Endothelial cell of umbilical vein (primary cell): ENCODE results near the gene LCNL1. TPM values are rescaled to one million over a fixed set of nuclear protein-coding genes. Genes with fewer than 3 reads are reported as not detected.

Experiments
- BruUV-seq: library from RNA; stranded (reverse); fragments of 400-500 nt; replicated peaks from 2 replicates; lab custom pipeline; 2021; lab: Mats Ljungman, UMichigan
- CTCF ChIA-PET: fragments of 300-600, 350-600 bp; sonication (Branson Sonifier 250); formaldehyde crosslinking; loops from one replicate; lab custom pipeline; 2021; ENCODE audit warnings: antibody characterized with exemption, inconsistent platforms; lab: Charles Lee
- POLR2A ChIA-PET: fragments of 300-600, 350-600 bp; sonication (Branson Sonifier 250); formaldehyde crosslinking; loops from one replicate; lab custom pipeline; 2021; ENCODE audit warnings: antibody characterized with exemption, inconsistent platforms; lab: Charles Lee
- DNase-seq: peaks from one replicate; pipeline ENCODE4 v3.0.0-alpha.2; 2011; ENCODE audit warnings: low read depth, low spot score
- FAIRE-seq: peaks from 2 replicates; lab custom pipeline; 2011; peaks lifted over from hg19 to GRCh38; lab: Jason Lieb, UNC
- H2AFZ ChIP-seq: 2 replicates; pipeline ENCODE4 v1.6.0; 2012; ENCODE audit warnings: low read depth, low read length, control low read depth, inconsistent platforms
- H3K27ac ChIP-seq: 2 replicates; pipeline ENCODE4 v1.5.1; 2011; ENCODE audit warnings: low read depth, mild to moderate bottlenecking, control low read depth, low read length, moderate library complexity; ENCODE audit not compliant: insufficient read depth
- H3K27me3 ChIP-seq, 2 experiments: 2 replicates each; pipeline versions ENCODE4 v1.6.0 to v1.6.1; 2011; ENCODE audit warnings: low read length in 2 of 2, mixed read lengths in 1 of 2; ENCODE audit not compliant: control insufficient read depth in 2 of 2, insufficient read depth in 2 of 2
- H3K36me3 ChIP-seq, 2 experiments: 2 replicates in 1 of 2; 3 replicates in 1 of 2; pipeline ENCODE4 v1.5.1; 2011; ENCODE audit warnings: low read length in 2 of 2, mild to moderate bottlenecking in 1 of 2, moderate library complexity in 1 of 2; ENCODE audit not compliant: control insufficient read depth in 2 of 2, insufficient read depth in 2 of 2; ENCODE audit errors: extremely low read depth in 1 of 2
- H3K4me1 ChIP-seq: 3 replicates; pipeline ENCODE4 v1.5.1; 2011; ENCODE audit warnings: mild to moderate bottlenecking, low read length; ENCODE audit not compliant: control insufficient read depth, insufficient read depth; ENCODE audit errors: extremely low read depth
- H3K4me2 ChIP-seq: 2 replicates; pipeline ENCODE4 v1.6.1; 2011; ENCODE audit warnings: low read length, control low read depth, mixed read lengths; ENCODE audit not compliant: insufficient read depth
- H3K4me3 ChIP-seq, 3 experiments: fragments of 200-600 bp in 1 of 3; sonication (generic), shearing (Covaris generic) in 1 of 3; replicated peaks in 1 of 3; 2 replicates each; pipeline ENCODE4 v1.5.1; 2011 to 2016; ENCODE audit warnings: control low read depth in 3 of 3, low read length in 3 of 3, mild to moderate bottlenecking in 2 of 3, inconsistent platforms in 1 of 3, low read depth in 1 of 3, moderate library complexity in 1 of 3; ENCODE audit not compliant: insufficient read depth in 1 of 3
- H3K79me2 ChIP-seq: 2 replicates; pipeline ENCODE4 v1.6.0; 2012; ENCODE audit warnings: low read length, inconsistent platforms; ENCODE audit not compliant: control insufficient read depth, insufficient read depth
- H3K9ac ChIP-seq: replicated peaks from 2 replicates; pipeline ENCODE3; 2011; ENCODE audit warnings: low read length, control low read depth; ENCODE audit not compliant: insufficient read depth; ENCODE audit errors: extremely low read depth
- H3K9me1 ChIP-seq: replicated peaks from 3 replicates; pipeline ENCODE4 v1.6.0; 2011; ENCODE audit warnings: mild to moderate bottlenecking, low read length; ENCODE audit not compliant: control insufficient read depth, insufficient read depth; ENCODE audit errors: extremely low read depth
- H3K9me3 ChIP-seq: replicated peaks from 2 replicates; pipeline ENCODE4 v1.5.1; 2012; ENCODE audit warnings: low read length, inconsistent platforms; ENCODE audit not compliant: control insufficient read depth, insufficient read depth
- H4K20me1 ChIP-seq: replicated peaks from 2 replicates; pipeline ENCODE3; 2011; ENCODE audit warnings: mild to moderate bottlenecking, low read length; ENCODE audit not compliant: control insufficient read depth, insufficient read depth; ENCODE audit errors: extremely low read depth
- EZH2 ChIP-seq: IDR thresholded peaks from 2 replicates; pipeline ENCODE4 v1.6.1; 2012; ENCODE audit warnings: borderline replicate concordance, low read depth, mild to moderate bottlenecking, moderate library complexity, low read length, inconsistent platforms; ENCODE audit not compliant: severe bottlenecking
- FOS ChIP-seq: IDR thresholded peaks from 2 replicates; pipeline ENCODE4 v1.6.1; 2011; ENCODE audit warnings: mild to moderate bottlenecking, low read length, moderate library complexity, borderline replicate concordance; ENCODE audit not compliant: insufficient read depth
- JUN ChIP-seq: IDR thresholded peaks from 2 replicates; pipeline ENCODE4 v1.6.1; 2011; ENCODE audit warnings: borderline replicate concordance, low read depth; ENCODE audit not compliant: insufficient read length, insufficient read depth
- MYC ChIP-seq: IDR thresholded peaks from one replicate; pipeline ENCODE4 v1.6.1; 2011; ENCODE audit warnings: mild to moderate bottlenecking, low read depth, low read length
- POLR2A ChIP-seq: IDR thresholded peaks from 2 replicates; pipeline ENCODE4 v1.6.1; 2012; ENCODE audit warnings: low read depth, mild to moderate bottlenecking, control low read depth, low read length
- POLR2AphosphoS5 ChIP-seq: IDR thresholded peaks from 2 replicates; pipeline ENCODE4 v1.6.1; 2012; ENCODE audit warnings: low read depth, mild to moderate bottlenecking, control low read depth, low read length, moderate library complexity; ENCODE audit not compliant: insufficient read depth
- dilution Hi-C: fragments of 300-500 bp; cut with MboI; formaldehyde crosslinking; loops from one replicate; pipeline ENCODE4 v1.15.0; 2019; ENCODE audit warnings: low sequenced_read_pairs; ENCODE audit not compliant: extremely low pct_ligation_motif_present
- intact Hi-C: fragments of 100-400 bp; cut with micrococcal nuclease; formaldehyde crosslinking; loops from one replicate; pipeline ENCODE4 v1.10.0; 2022
- polyA plus RNA-seq, 4 experiments: library from polyadenylated mRNA; depleted of rRNA in 3 of 4; stranded (reverse) in 3 of 4; unstranded in 1 of 4; fragments of >200 nt; gene quantifications; 2 replicates each; pipeline versions ENCODE4 v1.2.1 to v1.2.3, GENCODE V29; 2011 to 2012; ENCODE audit warnings: missing spikeins in 1 of 4
- total RNA-seq: library from RNA; stranded (reverse); gene quantifications from 2 replicates; pipeline ENCODE4 v1.2.3, GENCODE V29; 2021
- TF ChIP-seq, protein P1 (sequence below): IDR thresholded peaks from 2 replicates; pipeline ENCODE4 v1.6.1; 2011; ENCODE audit not compliant: insufficient read depth, insufficient read length

LCNL1 gene
- total and polyA plus RNA-seq, 2 donors (not counting 3 experiments of a cell fraction or from before 2014, with no cell fraction given), result not detected

- Histone ChIP-seq H3K4me2 (no peak overlapping the region), H2AFZ (no peak overlapping the region), H3K79me2 (peaks cover 25% of the 10 kb centered on the region), H3K27ac (no peak overlapping the region), H3K4me1 (peaks cover 5% of the 10 kb centered on the region), H3K9me3 (no peaks in the 10 kb centered on the region), H3K9me1 (no peaks in the 10 kb centered on the region), H3K4me3 (no peak overlapping the region), H4K20me1 (no peaks in the 10 kb centered on the region), H3K36me3 (peaks cover 2 to 12% of the 10 kb centered on the region in 2 experiments), H3K27me3 (no peaks in the 10 kb centered on the region), H3K9ac (no peak overlapping the region)
- intact Hi-C loops, result loop anchor here (5.0 kb wide), 1 partner anchor 46 kb away; the partner anchor contains the start of gene PAXX
- TF ChIP-seq EZH2, result no peak
- no peak for TF ChIP-seq POLR2A
- no peak for TF ChIP-seq POLR2AphosphoS5
- TF ChIP-seq JUN, result no peak
- TF ChIP-seq, protein P1, sequence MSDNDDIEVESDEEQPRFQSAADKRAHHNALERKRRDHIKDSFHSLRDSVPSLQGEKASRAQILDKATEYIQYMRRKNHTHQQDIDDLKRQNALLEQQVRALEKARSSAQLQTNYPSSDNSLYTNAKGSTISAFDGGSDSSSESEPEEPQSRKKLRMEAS, result no peak
- TF ChIP-seq FOS, result no peak
- no peak for TF ChIP-seq MYC
- CTCF ChIA-PET, result interaction anchor here (0.8 to 2.4 kb wide), 3 partner anchors 83 to 100 kb away, joined by 3 to 111 read pairs (median 10); partner anchors contain the start of gene NPDC1
- dilution Hi-C loops, result loop anchor here (25.0 kb wide), 1 partner anchor 134 kb away; the partner anchor contains the start of gene RABL6
- FAIRE-seq, result no peak
- POLR2A ChIA-PET, result no interaction called here
- no peak for DNase-seq
- no TSS peak for BruUV-seq
These were observed 36.4 kb upstream of the LCNL1 start for GRCh38 chr9:136946228-136947027.
